Coronary artery (tissue), 2 donors: ENCODE data around the gene CWH43.
A peak's percentile ranks its signal among the peaks of the same experiment; 100 is the strongest.

Experiments used
- DNase-seq: peaks from one replicate; pipeline ENCODE4 v3.0.0-alpha.2; 2017; ENCODE audit warnings: low spot score
- H3K27ac ChIP-seq, 2 donors: fragments of 200-600 bp; sonication (generic); one replicate each; pipeline ENCODE4 v1.5.1; 2016 to 2019
- H3K4me3 ChIP-seq: fragments of 200-600 bp; sonication (generic); 2 replicates; pipeline ENCODE4 v1.5.1; 2016; ENCODE audit warnings: mild to moderate bottlenecking, moderate library complexity
- TF ChIP-seq, protein P1 (sequence below): fragments of 200-600 bp; sonication (generic); IDR thresholded peaks from one replicate; pipeline ENCODE4 v1.5.1; 2019; ENCODE audit warnings: antibody characterized with exemption

CWH43 gene

DNA sequence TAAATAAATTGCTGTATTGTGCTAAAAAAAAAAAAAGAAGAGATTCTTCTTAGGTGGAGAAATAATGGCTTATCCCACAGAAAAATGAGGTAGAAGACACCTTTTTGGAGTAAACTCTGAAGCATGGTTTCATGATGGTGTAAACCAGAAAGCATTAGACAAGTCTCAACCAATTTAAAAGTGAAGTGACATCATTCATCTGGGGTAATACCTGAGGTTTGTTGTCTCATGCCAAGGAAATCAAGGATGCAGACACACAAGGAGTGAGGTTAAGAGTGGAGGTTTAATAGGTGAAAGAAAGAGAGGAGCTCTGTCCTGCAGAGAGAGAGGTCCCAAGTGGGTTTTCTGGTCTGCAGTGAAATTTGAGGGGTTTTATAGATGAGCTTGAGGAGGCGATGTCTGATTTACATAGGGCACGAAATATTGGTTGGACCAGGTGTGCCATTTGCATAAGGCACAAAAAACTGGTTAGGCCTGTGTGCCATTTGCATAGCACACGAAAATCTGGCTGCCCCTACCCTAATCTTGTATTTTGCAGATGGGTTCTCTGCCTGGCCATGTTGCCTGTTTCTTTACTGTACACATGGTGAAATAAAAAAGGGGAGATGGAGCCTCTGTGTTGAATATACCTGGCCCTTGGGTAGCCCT lies 25.0 kb upstream of the CWH43 start:
- TF ChIP-seq, protein P1, sequence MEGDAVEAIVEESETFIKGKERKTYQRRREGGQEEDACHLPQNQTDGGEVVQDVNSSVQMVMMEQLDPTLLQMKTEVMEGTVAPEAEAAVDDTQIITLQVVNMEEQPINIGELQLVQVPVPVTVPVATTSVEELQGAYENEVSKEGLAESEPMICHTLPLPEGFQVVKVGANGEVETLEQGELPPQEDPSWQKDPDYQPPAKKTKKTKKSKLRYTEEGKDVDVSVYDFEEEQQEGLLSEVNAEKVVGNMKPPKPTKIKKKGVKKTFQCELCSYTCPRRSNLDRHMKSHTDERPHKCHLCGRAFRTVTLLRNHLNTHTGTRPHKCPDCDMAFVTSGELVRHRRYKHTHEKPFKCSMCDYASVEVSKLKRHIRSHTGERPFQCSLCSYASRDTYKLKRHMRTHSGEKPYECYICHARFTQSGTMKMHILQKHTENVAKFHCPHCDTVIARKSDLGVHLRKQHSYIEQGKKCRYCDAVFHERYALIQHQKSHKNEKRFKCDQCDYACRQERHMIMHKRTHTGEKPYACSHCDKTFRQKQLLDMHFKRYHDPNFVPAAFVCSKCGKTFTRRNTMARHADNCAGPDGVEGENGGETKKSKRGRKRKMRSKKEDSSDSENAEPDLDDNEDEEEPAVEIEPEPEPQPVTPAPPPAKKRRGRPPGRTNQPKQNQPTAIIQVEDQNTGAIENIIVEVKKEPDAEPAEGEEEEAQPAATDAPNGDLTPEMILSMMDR = no peak
- H3K4me3 ChIP-seq = no peak overlapping the region
- no peak for DNase-seq
- H3K27ac ChIP-seq = no peak overlapping the region

DNA sequence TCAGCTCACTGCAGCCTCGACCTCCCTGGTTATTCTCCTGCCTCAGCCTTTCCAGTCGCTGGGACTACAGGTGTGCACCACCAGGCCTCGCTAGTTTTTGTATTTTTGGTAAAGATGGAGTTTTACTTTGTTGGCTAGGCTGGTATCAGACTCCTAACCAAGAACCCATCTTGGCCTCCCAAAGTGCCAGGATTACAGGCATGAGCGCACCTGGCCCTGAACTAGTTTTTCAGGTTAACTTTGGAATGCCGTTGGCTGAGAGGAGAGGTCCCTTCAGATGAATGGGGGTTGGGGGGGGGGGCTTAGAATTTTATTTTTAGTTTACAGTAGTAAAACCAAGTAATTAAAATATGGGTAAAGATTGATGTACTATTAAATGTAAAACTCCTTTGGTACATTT lies 23.4 kb upstream of the CWH43 start:
- no peak overlapping the region for H3K4me3 ChIP-seq
- TF ChIP-seq, protein P1 = no peak
- no peak overlapping the region for H3K27ac ChIP-seq
- DNase-seq = no peak

DNA sequence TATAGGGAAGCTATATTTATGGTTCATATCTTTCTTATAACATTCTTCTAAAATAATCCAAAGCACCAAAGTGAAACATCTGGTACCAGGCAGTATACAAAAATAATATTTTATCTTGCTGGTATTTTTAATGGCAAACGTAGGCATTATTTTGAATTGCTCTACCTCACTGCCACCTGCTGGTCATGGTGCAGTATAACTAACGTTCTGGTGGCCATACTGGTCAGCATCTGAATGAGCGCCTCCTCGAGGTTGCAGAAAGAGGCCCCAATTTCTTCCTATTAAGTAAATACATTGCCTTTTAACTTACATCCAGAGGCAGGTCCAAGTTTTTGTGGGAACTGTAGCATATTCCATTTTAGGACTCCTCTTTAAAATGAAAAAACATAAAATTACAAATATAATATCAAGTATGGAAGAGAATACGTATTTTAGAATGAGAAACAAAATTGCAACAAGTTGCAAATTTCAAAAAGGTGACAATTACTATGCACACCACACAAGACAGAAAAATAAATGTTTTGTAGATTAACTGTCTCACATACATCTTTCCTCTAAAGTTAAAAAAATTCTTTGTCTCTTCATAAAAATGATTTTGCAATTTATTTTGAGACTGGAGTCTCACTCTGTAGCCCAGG lies 22.9 kb upstream of the CWH43 start:
- Histone ChIP-seq H3K27ac (no peak overlapping the region), H3K4me3 (no peak overlapping the region)
- DNase-seq = no peak
- TF ChIP-seq, protein P1 = peak; percentile 82

DNA sequence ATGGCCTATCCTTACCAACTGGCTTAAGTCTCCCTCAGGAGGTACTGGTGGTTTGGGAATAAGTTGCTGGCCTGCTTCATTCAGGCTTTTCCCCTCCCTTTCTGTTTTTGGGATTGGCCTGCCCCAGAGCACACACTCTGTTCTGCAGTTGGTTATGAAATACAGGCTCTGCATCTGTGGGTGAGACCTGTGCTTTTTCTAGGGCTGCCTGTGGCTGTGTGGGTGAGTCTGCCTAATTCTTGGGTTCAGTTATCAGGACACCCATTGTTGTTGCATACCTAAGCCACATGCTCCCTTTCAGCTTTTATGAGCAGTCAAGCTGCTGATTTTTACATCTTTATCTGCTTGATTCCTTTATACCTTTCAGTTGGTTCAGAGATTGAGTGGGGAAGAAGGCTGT lies 19.0 kb upstream of the CWH43 start:
- TF ChIP-seq, protein P1 = no peak
- H3K27ac ChIP-seq = no peak overlapping the region
- DNase-seq = no peak
- H3K4me3 ChIP-seq = no peak overlapping the region

DNA sequence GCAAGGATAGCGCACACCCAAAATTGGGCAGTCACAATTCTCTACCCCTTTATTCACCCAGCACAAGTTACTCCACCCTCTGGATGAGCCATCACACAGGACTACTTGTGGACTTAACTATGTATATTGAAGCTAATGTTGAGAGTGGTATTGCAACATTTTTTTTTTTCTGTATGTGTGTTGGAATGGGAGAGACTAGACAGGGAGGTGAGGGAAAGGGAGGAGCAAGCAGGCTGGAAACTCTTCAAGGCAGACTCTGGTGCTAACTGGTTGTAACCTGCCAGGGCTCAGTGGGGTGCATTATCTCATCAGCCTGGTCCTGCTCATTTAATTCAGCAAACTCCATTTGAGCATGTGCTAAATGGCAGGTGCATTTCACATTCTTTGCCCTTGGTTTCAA lies 18.4 kb upstream of the CWH43 start:
- TF ChIP-seq, protein P1 = no peak
- no peak overlapping the region for H3K27ac ChIP-seq
- H3K4me3 ChIP-seq = no peak overlapping the region
- no peak for DNase-seq

DNA sequence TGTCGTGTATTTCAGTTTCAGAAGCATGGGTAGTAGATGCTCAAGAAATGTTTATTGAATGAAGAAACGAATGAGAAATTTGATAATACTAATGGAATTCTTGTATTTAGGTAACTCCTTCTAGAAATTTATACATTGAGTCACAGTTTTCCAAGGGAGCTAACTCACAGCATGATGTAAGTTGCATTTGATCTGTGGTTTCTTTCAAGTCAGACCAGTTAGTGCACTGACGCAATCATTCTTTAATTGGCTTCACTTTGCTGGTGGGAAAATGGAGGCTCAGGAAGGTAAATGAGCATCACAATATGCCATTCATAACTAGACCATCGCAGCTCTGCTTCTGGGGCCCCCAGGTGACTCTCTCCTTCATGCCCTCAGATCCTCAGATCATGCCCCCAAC lies 17.3 kb upstream of the CWH43 start:
- DNase-seq = no peak
- no peak overlapping the region for H3K27ac ChIP-seq
- TF ChIP-seq, protein P1 = no peak
- no peak overlapping the region for H3K4me3 ChIP-seq

DNA sequence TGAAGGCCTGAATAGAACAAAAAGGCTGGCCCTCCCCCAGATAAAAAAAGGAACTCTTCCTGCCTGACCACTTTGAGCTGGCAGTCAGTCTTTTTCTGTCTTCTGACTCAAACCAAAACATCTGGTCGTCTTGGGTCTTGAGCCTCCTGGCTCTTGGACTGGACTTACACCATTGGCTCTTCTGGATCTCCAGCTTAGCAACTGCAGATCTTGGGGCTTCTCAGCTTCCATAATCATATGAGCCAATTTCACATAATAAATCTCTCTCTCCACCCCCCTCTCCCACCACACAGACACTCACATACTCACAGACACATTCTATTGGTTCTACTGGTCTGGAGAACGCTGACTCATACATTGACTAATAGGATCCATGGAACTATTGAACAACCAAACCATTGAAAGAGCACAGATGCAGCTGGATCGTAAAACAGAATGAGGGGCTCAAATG lies 15.6 kb upstream of the CWH43 start:
- no peak for DNase-seq
- H3K27ac ChIP-seq = no peak overlapping the region
- TF ChIP-seq, protein P1 = no peak
- H3K4me3 ChIP-seq = no peak overlapping the region
